ENCODE measurements around the gene GPER1. TPM values are rescaled to one million over a fixed set of nuclear protein-coding genes. Genes with fewer than 3 reads are reported as not detected.
A peak's percentile ranks its signal among the peaks of the same experiment; 100 is the strongest.

GPER1 gene
- total and polyA plus RNA-seq, 4 donors, result 2.9 to 23.1 (median 7.4) TPM

- TF ChIP-seq FOXA2 (IDR thresholded peaks at IDR 0.05) (no peak), HNF4A (conservative IDR thresholded peaks at IDR 0.05) (no peak)
Measured at GRCh38 chr7:1090686-1091643, 3.1 kb downstream of the GPER1 start (continued).

GRCh38 chr7:1091644-1092027 is 3.7 kb downstream of the GPER1 start:
- Histone ChIP-seq H3K27ac (ENCODE audit: low read depth in 1 of 2, low read length in 2 of 2) (no peak overlapping the region), H3K9me3 (ENCODE audit: control insufficient read depth in 4 of 4, low read length in 3 of 4) (no peaks in the 10 kb centered on the region), H3K27me3 (ENCODE audit: control insufficient read depth in 4 of 4, insufficient read depth in 4 of 4, low read length in 3 of 4) (no peaks in the 10 kb centered on the region), H3K36me3 (ENCODE audit: control insufficient read depth in 4 of 4, insufficient read depth in 3 of 4, low read depth in 1 of 4, low read length in 3 of 4) (peaks cover 0 to 4% (median 0%) of the 10 kb centered on the region in 4 donors), H3K9ac (ENCODE audit: low read depth in 1 of 2, low read length in 2 of 2) (no peak overlapping the region), H3K4me3 (ENCODE audit: low read depth in 1 of 3, low read length in 3 of 3) (no peak overlapping the region), H3K4me1 (ENCODE audit: control insufficient read depth in 4 of 4, insufficient read depth in 4 of 4, low read length in 3 of 4) (peaks cover 11 to 70% (median 46%) of the 10 kb centered on the region in 4 donors)
- TF ChIP-seq REST (IDR thresholded peaks at IDR 0.05) (no peak), YY1 (IDR thresholded peaks at IDR 0.05) (no peak), NR2F2 (IDR thresholded peaks at IDR 0.05) (no peak)
- DNase-seq (ENCODE audit: low spot score), result no peak
- 97% methylated on average over 18 of the region's 18 CpGs for WGBS

- Histone ChIP-seq H3K4me3 (ENCODE audit: low read depth in 1 of 3, low read length in 3 of 3) (no peak overlapping the region), H3K36me3 (ENCODE audit: control insufficient read depth in 4 of 4, insufficient read depth in 3 of 4, low read depth in 1 of 4, low read length in 3 of 4) (peaks cover 0 to 4% (median 0%) of the 10 kb centered on the region in 4 donors), H3K9ac (ENCODE audit: low read depth in 1 of 2, low read length in 2 of 2) (no peak overlapping the region), H3K9me3 (ENCODE audit: control insufficient read depth in 4 of 4, low read length in 3 of 4) (no peaks in the 10 kb centered on the region), H3K27me3 (ENCODE audit: control insufficient read depth in 4 of 4, insufficient read depth in 4 of 4, low read length in 3 of 4) (no peaks in the 10 kb centered on the region), H3K27ac (ENCODE audit: low read depth in 1 of 2, low read length in 2 of 2) (peak overlapping the region; percentile 83 to 91), H3K4me1 (ENCODE audit: control insufficient read depth in 4 of 4, insufficient read depth in 4 of 4, low read length in 3 of 4) (peaks cover 11 to 70% (median 45%) of the 10 kb centered on the region in 4 donors)
- WGBS, result 95% methylated on average over 40 of the region's 40 CpGs
- DNase-seq (ENCODE audit: low spot score), result no peak
- TF ChIP-seq HNF4A (conservative IDR thresholded peaks at IDR 0.05) (no peak), YY1 (IDR thresholded peaks at IDR 0.05) (no peak), HNF4G (IDR thresholded peaks at IDR 0.05) (no peak), EGR1 (IDR thresholded peaks at IDR 0.05; ENCODE audit: low read depth in 2 of 2) (no peak), RAD21 (IDR thresholded peaks at IDR 0.05) (no peak), NR2F2 (IDR thresholded peaks at IDR 0.05) (no peak), JUND (IDR thresholded peaks at IDR 0.05) (no peak), GABPA (IDR thresholded peaks at IDR 0.05 in 1 of 2, conservative IDR thresholded peaks at IDR 0.05 in 1 of 2) (no peak), ZBTB33 (IDR thresholded peaks at IDR 0.05) (no peak), ATF3 (IDR thresholded peaks at IDR 0.05) (no peak), FOXA2 (IDR thresholded peaks at IDR 0.05) (no peak)
Measured at GRCh38 chr7:1092161-1092632, 4.3 kb downstream of the GPER1 start.
